ENCODE data around the gene KIF25.

Gene KIF25

GRCh38 chr6:168017629-168018028 is 20.2 kb downstream of the KIF25 start:
- no peak for DNase-seq (ENCODE audit: low read depth)

DNA sequence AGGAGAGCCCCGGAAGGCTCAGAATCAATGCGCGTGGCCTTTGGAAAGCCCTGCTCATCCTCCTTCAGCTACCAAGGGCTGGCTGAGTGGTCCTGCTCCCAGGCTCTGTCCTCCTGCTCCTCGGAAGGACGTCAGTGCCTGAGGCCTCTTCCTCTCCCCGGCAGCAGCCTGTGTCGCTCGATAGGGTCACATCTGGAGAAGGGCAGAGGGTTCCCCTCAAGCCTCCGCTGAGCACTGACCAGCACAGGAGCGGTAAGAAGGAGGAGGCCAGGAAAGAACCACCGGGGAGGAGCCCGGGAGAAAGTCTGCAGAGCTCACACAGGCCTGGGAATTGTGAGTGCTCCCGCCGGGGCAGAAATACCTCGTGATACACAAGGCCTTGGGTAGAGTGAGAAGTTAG is 21.2 kb downstream of the KIF25 start:
- no peak for DNase-seq (ENCODE audit: low read depth)

- no peak for DNase-seq (ENCODE audit: low read depth)
These were observed 22.8 kb downstream of the KIF25 start for GRCh38 chr6:168020242-168020641.

- no peak for DNase-seq (ENCODE audit: low read depth)
These were observed 24.1 kb downstream of the KIF25 start for GRCh38 chr6:168021581-168021980.

GRCh38 chr6:168022488-168023321 is 25.2 kb downstream of the KIF25 start:
- DNase-seq (ENCODE audit: low read depth): no peak

DNA sequence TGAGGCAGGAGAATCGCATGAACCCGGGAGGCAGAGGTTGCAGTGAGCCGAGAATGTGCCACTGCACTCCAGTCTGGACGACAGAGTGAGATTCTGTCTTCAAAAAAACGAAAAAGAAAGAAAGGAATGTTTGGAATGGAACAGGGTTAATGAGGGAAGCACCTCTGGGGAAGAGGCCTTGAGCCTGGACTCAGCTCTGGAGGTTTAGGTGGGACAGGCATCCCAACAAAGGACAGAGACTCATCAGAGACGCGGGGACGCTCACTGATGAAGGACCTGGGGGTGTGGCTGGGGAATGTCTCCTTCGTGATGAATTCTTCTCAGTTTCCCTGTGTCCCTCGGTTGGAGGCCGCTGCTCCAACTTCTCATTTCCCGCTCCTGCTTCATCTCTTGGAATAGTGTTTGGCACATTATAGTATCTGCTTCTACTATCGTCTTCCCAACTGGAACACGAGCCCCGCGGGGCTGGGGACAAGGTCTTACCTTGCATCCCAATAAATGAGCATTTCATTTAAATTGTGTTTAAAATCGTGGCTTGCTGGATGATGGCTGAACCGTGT is 27.6 kb downstream of the KIF25 start:
- DNase-seq (ENCODE audit: low read depth): no peak

DNA sequence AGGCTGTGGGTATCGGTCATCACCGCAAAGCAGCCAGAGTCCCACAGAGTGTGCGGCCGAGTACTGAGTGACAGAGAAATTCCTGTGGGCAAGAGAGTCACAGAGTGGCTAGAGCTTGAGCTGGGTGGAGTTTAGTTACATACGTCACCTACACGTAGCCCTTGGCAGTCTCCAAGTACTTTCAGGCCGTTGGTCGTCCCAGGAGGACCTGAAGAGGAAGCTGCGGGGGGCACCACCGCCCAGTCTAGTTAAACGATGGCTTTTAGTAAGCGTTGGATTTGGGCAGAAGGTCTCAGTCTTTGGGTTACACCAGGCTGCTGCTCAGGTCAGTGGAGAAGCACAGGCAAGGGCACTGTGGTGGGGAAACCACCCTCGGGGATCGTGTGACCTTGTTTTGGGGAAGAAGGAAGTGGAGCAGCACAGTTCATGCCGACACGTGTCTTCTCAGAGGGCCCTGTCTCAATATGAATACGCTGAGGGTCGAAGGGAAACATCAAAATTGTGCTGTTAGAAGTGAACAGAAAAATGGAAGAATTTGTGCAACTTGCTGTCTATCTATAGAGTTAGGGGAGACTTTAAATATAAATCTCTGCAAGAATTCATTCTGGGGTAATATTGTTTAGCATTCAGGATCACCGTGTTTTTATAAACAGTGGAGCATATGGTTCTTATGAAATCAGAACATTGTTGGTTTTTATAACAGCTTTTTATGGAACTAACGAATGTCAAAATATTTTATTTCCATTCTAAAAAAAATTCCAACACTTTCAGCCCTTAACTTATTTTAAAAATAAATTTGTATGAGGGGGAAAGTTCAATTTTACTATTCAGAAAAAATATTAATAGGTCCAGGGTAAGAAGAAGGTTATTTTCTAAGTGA is 28.6 kb downstream of the KIF25 start:
- no peak for DNase-seq (ENCODE audit: low read depth)

GRCh38 chr6:168026925-168027324 is 29.5 kb downstream of the KIF25 start:
- no peak for DNase-seq (ENCODE audit: low read depth)

GRCh38 chr6:168027521-168027920 is 30.1 kb downstream of the KIF25 start:
- DNase-seq (ENCODE audit: low read depth): no peak

GRCh38 chr6:168028181-168028580 is 30.7 kb downstream of the KIF25 start:
- no peak for DNase-seq (ENCODE audit: low read depth)

DNA sequence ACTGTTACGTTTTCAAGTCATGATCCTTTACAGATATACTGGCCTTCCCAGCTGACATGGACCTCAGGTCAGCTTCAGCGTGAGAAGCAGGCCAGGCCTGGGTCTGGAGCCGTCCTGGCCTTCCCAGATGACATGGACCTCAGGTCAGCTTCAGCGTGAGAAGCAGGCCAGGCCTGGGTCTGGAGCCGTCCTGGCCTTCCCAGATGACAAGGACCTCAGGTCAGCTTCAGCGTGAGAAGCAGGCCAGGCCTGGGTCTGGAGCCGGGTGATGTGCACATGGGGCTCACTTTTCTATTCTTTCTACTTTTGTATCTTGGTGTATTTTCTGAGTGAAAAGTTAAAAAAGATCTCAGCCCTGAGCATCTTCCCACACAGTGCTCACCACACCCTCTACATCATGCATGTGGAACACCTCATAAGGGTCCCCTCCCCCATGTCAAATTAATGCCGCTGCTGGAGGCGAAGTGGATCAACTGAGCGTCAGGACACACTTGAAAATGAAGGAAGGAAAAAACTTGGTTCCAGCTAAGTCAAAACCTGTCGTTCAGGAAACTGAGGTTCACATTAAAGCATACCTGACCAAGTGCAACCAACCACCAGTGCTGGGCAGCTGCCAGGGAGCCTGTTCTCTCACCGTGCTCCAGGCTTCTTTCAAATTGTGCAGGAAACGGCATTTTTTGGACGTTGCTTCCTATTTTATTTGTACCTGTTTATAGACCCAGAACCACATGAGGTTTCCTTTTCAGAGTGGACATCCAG is 32.2 kb downstream of the KIF25 start:
- DNase-seq (ENCODE audit: low read depth): no peak

GRCh38 chr6:168030218-168030746 is 32.8 kb downstream of the KIF25 start:
- no peak for DNase-seq (ENCODE audit: low read depth)

DNA sequence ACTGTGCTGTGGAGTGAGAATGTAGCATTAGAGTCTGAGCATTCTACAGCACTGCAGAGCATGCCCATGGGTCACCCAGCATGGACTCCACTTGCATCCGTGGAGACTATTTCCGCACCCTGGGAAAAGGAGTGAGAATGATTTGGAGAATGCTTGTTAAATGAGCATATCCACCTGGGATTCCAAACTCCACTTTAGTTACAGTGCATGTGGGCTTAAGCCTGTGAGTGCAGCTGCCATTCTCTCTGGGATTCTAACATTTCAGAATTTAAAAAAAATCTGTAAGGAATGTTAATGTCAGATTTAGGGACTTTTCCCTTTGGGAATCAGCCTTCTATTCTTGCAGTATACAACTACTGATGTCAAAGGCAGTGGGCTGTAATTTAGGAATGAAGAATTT is 33.4 kb downstream of the KIF25 start:
- no peak for DNase-seq (ENCODE audit: low read depth)

- no peak for DNase-seq (ENCODE audit: low read depth)
These were observed 34.0 kb downstream of the KIF25 start for GRCh38 chr6:168031411-168031971.

GRCh38 chr6:168032005-168032760 is 34.7 kb downstream of the KIF25 start:
- DNase-seq (ENCODE audit: low read depth): no peak

DNA sequence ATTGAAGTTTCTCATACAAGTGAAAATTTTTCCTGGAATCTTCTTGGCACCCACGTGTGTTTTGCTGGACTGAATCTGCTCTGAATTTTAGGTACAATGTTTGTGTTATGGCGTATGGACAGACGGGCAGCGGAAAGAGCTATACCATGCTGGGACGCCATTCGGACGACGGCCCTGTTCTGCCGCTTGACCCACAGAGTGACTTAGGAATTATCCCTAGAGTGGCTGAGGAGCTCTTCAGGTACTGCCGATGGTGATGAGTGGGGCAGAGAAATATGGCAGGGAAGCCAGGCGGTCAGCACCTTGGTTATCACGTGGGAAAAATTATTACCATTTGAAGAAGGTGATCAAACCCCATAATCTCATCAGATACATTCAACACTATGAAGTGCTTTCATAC is 36.3 kb downstream of the KIF25 start:
- DNase-seq (ENCODE audit: low read depth): no peak

- DNase-seq (ENCODE audit: low read depth): no peak
These were observed 37.1 kb downstream of the KIF25 start for GRCh38 chr6:168034537-168034936.

DNA sequence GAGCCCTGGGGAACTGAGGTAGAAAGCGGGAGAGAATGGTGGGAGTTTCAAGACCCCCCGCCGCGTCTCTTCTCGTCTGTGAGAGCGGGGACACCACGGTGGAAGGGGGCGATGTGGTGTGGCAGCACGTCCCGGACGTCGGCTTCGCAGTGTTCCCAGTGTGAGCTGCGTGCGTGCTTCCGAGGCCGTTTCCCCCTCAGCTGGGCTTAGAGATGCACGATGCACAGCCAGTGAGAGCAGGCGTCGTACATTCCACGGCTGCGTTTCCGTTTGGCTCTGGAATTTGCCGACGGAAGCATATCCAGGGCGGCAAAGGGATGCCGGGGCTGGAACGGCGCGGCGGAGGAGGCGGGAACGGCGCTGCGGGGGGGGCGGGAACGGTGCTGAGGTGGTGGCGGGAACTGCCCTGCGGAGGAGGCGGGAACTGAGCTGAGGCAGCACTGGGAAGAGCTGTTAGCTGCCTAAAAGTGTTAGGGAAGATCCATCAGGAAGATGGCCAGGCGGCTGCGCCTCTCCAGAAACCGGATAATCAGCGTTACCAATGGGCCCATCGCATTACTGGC is 37.7 kb downstream of the KIF25 start:
- no peak for DNase-seq (ENCODE audit: low read depth)

GRCh38 chr6:168035661-168036545 is 38.4 kb downstream of the KIF25 start:
- no peak for DNase-seq (ENCODE audit: low read depth)
